ENCODE results near the gene KCNA3.
"Not testable (repeated sequence)": the region's sequence is repeated elsewhere in the genome, so short reads cannot be mapped to it uniquely, and the experiment has no call there.

The KCNA3 gene

GRCh38 chr1:110676970-110677369 is 2.2 kb upstream of the KCNA3 start:
- no peak for DNase-seq

- DNase-seq = no peak
Measured at GRCh38 chr1:110675060-110675791, 486 bp upstream of the KCNA3 start.

GRCh38 chr1:110673805-110674336 is 869 bp downstream of the KCNA3 start:
- DNase-seq = no peak

- no peak for DNase-seq
Measured at GRCh38 chr1:110673197-110673701, 1.5 kb downstream of the KCNA3 start.

GRCh38 chr1:110672753-110673108 is 2.0 kb downstream of the KCNA3 start:
- no peak for DNase-seq

GRCh38 chr1:110672001-110672752 is 2.6 kb downstream of the KCNA3 start:
- DNase-seq = no peak

- DNase-seq = no peak
Measured at GRCh38 chr1:110671361-110671760, 3.4 kb downstream of the KCNA3 start.

GRCh38 chr1:110668549-110668948 is 6.2 kb downstream of the KCNA3 start:
- no peak for DNase-seq

GRCh38 chr1:110667776-110668175 is 7.0 kb downstream of the KCNA3 start:
- DNase-seq = no peak

- no peak for DNase-seq
Measured at GRCh38 chr1:110663241-110663640, 11.5 kb downstream of the KCNA3 start.

GRCh38 chr1:110659559-110659958 is 15.2 kb downstream of the KCNA3 start:
- DNase-seq = not testable (repeated sequence)

GRCh38 chr1:110657351-110657750 is 17.4 kb downstream of the KCNA3 start:
- DNase-seq = no peak

- no peak for DNase-seq
Measured at GRCh38 chr1:110650609-110651008, 24.1 kb downstream of the KCNA3 start.

GRCh38 chr1:110648417-110648816 is 26.3 kb downstream of the KCNA3 start:
- no peak for DNase-seq

- DNase-seq = no peak
Measured at GRCh38 chr1:110647254-110647891, 27.4 kb downstream of the KCNA3 start.

- no peak for DNase-seq
Measured at GRCh38 chr1:110645821-110646735, 28.7 kb downstream of the KCNA3 start.

GRCh38 chr1:110645211-110645610 is 29.5 kb downstream of the KCNA3 start:
- no peak for DNase-seq

- DNase-seq = no peak
Measured at GRCh38 chr1:110643879-110644472, 30.8 kb downstream of the KCNA3 start.

GRCh38 chr1:110639724-110640386 is 34.9 kb downstream of the KCNA3 start:
- DNase-seq = no peak

- no peak for DNase-seq
Measured at GRCh38 chr1:110638556-110638955, 36.2 kb downstream of the KCNA3 start.

- DNase-seq = no peak
Measured at GRCh38 chr1:110638058-110638457, 36.7 kb downstream of the KCNA3 start.
